GM18867 (cell line): ENCODE results near the gene ADNP2.

Source experiments
- ATAC-seq: cut with Tn5 transposase; IDR thresholded peaks from one replicate; pipeline ENCODE4 v1.9.1; 2021; ENCODE audit warnings: mild to moderate bottlenecking, moderate library complexity; ENCODE audit not compliant: unreplicated experiment

ADNP2 gene

GRCh38 chr18:80187956-80188642, 79.0 kb downstream of the ADNP2 start:
- no peak for ATAC-seq

- ATAC-seq = no peak
These were observed 79.8 kb downstream of the ADNP2 start for GRCh38 chr18:80188643-80189530.

- no peak for ATAC-seq
These were observed 80.4 kb downstream of the ADNP2 start for GRCh38 chr18:80189531-80189865.
